ENCODE results near the gene CDKL1.

DNA sequence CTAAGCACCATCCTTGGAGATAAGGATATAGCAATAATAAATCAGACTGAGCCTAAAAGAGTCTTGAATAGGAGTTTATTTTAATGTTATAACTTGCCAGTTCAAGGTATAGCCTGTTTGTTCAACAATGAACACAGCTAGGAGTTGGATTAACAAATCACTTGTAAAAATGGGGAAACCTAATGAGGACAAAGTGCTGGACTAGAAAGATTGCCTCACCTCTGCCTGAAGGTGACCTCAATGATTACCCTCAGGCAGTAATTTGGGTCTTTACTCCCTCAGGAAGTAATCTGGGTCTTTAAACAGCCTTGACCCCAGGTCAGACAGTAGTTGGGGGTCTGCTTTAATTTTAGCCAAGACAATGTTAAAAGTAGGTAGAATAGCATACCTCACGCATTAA, 35.5 kb upstream of the CDKL1 start:
- TF ChIP-seq NFIC (IDR thresholded peaks at IDR 0.05) (no peak), TAF1 (IDR thresholded peaks at IDR 0.05; ENCODE audit: low read depth) (no peak), YY1 (IDR thresholded peaks at IDR 0.05; ENCODE audit: low read depth) (no peak), CEBPB (IDR thresholded peaks at IDR 0.05) (no peak), TCF12 (IDR thresholded peaks at IDR 0.05; ENCODE audit: low read depth) (no peak)
- TF ChIP-seq, protein P1, sequence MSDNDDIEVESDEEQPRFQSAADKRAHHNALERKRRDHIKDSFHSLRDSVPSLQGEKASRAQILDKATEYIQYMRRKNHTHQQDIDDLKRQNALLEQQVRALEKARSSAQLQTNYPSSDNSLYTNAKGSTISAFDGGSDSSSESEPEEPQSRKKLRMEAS (IDR thresholded peaks at IDR 0.05) = no peak
